HFFc6 (cell line): ENCODE data around the gene CCDC174. TPM values are rescaled to one million over a fixed set of nuclear protein-coding genes. Genes with fewer than 3 reads are reported as not detected.

Experiments
- DNase-seq: peaks from one replicate; pipeline ENCODE4 v3.0.0-alpha.2; 2018
- H3K27ac Mint-ChIP-seq: 2 replicates; pipeline ENCODE4 v1.8.0; 2020; ENCODE audit warnings: mild to moderate bottlenecking, mixed read lengths
- H3K27me3 Mint-ChIP-seq: 2 replicates; pipeline ENCODE4 v1.8.0; 2021; ENCODE audit warnings: mild to moderate bottlenecking, moderate library complexity, mixed read lengths; ENCODE audit not compliant: insufficient read depth
- H3K36me3 Mint-ChIP-seq: 2 replicates; pipeline ENCODE4 v1.8.0; 2021; ENCODE audit warnings: low read depth, mixed read lengths
- H3K4me1 Mint-ChIP-seq: 2 replicates; pipeline ENCODE4 v1.8.0; 2020; ENCODE audit warnings: low read depth, mixed read lengths
- H3K4me3 Mint-ChIP-seq: 2 replicates; pipeline ENCODE4 v1.8.0; 2020; ENCODE audit warnings: mild to moderate bottlenecking, moderate library complexity, mixed read lengths
- H3K9me3 Mint-ChIP-seq: 2 replicates; pipeline ENCODE4 v1.8.0; 2020; ENCODE audit warnings: mild to moderate bottlenecking, mixed read lengths
- total RNA-seq, 6 experiments: library from RNA; stranded (reverse); fragmentation: NEBNext Ultra II Directional; extraction: Animal tissue kit (Norgen Biotek cat#: 25700); gene quantifications; 2 replicates in 1 of 6; 3 replicates in 5 of 6; pipeline ENCODE4 v1.2.3, GENCODE V29; 2021
- TF ChIP-seq, protein P1 (sequence below): fragments of 200-600 bp; sonication (generic); IDR thresholded peaks from 2 replicates; pipeline ENCODE4 v1.5.0; 2021; ENCODE audit warnings: antibody characterized with exemption, mild to moderate bottlenecking

CCDC174 gene
- total RNA-seq, 6 experiments from 2014 or later = 8.7 to 13.4 (median 10.5) TPM

GRCh38 chr3:14660942-14661341 lies 9.4 kb downstream of the CCDC174 start:
- Mint-ChIP-seq H3K27me3 (no peaks in the 10 kb centered on the region; the same call in 1 of the 2 replicates), H3K4me3 (no peak overlapping the region), H3K9me3 (no peaks in the 10 kb centered on the region), H3K4me1 (no peaks in the 10 kb centered on the region), H3K36me3 (peaks cover 25% of the 10 kb centered on the region), H3K27ac (no peak overlapping the region)
- no peak for DNase-seq
- TF ChIP-seq, protein P1, sequence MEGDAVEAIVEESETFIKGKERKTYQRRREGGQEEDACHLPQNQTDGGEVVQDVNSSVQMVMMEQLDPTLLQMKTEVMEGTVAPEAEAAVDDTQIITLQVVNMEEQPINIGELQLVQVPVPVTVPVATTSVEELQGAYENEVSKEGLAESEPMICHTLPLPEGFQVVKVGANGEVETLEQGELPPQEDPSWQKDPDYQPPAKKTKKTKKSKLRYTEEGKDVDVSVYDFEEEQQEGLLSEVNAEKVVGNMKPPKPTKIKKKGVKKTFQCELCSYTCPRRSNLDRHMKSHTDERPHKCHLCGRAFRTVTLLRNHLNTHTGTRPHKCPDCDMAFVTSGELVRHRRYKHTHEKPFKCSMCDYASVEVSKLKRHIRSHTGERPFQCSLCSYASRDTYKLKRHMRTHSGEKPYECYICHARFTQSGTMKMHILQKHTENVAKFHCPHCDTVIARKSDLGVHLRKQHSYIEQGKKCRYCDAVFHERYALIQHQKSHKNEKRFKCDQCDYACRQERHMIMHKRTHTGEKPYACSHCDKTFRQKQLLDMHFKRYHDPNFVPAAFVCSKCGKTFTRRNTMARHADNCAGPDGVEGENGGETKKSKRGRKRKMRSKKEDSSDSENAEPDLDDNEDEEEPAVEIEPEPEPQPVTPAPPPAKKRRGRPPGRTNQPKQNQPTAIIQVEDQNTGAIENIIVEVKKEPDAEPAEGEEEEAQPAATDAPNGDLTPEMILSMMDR = no peak

DNA sequence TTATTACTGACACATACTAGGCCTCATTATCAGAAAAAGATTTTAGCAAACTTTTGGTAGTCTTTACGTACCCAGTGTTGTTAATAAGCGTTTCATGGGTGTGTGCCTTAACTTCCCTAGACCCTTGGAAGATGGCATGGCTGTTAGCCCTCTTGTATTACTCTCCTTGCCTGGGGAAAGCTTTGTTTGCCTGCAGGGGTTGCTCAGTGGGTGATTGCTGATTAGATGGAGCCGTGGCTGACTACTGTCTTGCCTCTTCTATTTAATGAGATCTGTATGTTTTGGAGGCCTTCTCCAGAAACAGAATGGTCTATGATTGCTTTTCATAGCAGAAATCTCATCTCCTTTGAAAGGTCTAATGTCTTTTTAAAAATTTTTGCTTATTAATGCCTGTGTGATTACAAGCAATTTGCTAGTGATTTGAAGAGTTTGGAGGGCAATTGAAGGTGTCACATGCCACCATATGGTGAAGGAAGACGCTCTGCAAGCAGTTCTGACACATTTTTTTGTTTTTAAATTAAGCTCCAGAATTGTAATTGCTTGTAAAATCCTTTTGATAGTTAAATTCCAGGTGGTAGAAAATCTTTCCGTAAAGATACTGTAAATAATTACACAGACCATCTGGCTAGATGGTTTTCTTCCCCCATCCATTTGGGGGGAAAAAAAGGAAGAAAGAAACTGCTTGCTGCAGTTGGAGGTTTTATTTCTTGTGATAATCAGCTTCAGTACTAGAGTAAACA lies 12.0 kb downstream of the CCDC174 start:
- Mint-ChIP-seq H3K36me3 (peaks cover 14% of the 10 kb centered on the region; the same call in 1 of the 2 replicates), H3K4me1 (no peaks in the 10 kb centered on the region), H3K27me3 (no peaks in the 10 kb centered on the region), H3K9me3 (no peaks in the 10 kb centered on the region), H3K4me3 (no peak overlapping the region), H3K27ac (no peak overlapping the region)
- DNase-seq = no peak
- TF ChIP-seq, protein P1 = no peak

GRCh38 chr3:14664170-14664569 lies 12.6 kb downstream of the CCDC174 start:
- peaks cover 14% of the 10 kb centered on the region; the same call in 1 of the 2 replicates for H3K36me3 Mint-ChIP-seq

DNA sequence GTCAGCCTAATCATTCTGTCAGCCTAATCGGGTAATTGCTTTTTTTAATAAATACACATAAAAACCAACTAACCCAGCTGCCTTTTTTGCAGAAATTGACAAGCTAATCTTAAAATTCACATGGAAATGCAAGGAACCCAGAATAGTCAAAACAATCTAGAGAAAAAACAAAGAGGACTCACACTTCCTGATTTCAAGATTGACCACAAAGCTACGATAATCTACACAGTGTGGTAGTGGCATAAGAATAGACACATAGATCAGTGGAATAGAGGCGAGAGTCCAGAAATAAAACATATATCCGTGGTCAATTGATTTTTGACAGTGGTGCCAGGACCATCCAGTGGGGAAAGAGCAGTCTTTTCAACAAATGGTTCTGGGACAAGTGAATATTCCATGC lies 21.0 kb downstream of the CCDC174 start:
- no peaks in the 10 kb centered on the region for H3K4me1 Mint-ChIP-seq
- H3K36me3 Mint-ChIP-seq = peaks cover 10% of the 10 kb centered on the region; the same call in 1 of the 2 replicates
- H3K27me3 Mint-ChIP-seq = no peaks in the 10 kb centered on the region
- H3K9me3 Mint-ChIP-seq = no peaks in the 10 kb centered on the region
- no peak overlapping the region for H3K27ac Mint-ChIP-seq
- H3K4me3 Mint-ChIP-seq = no peak overlapping the region
- TF ChIP-seq, protein P1 = no peak
- DNase-seq = no peak

More at GRCh38 chr3:14664170-14664569, 12.6 kb downstream of the CCDC174 start:
- Mint-ChIP-seq H3K4me1 (no peaks in the 10 kb centered on the region), H3K27ac (no peak overlapping the region), H3K9me3 (no peaks in the 10 kb centered on the region), H3K4me3 (no peak overlapping the region), H3K27me3 (no peaks in the 10 kb centered on the region)
- no peak for DNase-seq
- TF ChIP-seq, protein P1 = no peak

DNA sequence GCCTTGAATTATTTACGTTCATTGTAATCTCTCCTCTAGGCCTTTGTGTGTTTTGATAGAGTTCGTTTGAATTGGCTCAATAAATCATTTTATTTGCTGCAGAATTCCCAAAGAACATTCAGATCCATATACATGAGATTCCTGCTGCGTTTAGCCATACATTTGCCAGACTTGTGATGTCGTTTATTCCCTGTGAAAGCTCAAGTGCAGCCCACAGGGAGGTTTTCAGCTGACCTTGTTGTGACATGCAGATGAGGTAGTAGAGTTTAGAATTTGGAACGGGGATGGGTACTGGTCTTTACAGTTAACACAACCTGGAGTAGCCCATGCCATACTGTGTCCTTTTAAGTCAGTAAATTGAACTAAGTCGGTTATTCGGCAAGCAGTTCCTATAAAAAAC lies 23.3 kb downstream of the CCDC174 start, which contains the start of gene C3orf20:
Gene C3orf20, plus strand, starts transcription at position 301 of the 400 bp plus-strand sequence. CDS start 7,573 bp downstream, outside the sequence.
- no peaks in the 10 kb centered on the region for H3K4me1 Mint-ChIP-seq
- peaks cover 5% of the 10 kb centered on the region; the same call in 1 of the 2 replicates for H3K36me3 Mint-ChIP-seq
- no peak for DNase-seq
- no peak within 1 kb of the TSS for H3K4me3 Mint-ChIP-seq
- TF ChIP-seq, protein P1 = no peak
- H3K9me3 Mint-ChIP-seq = no peaks in the 10 kb centered on the region
- H3K27ac Mint-ChIP-seq = no peak within 1 kb of the TSS
- no peaks in the 10 kb centered on the region for H3K27me3 Mint-ChIP-seq
